HG02763 (cell line): ENCODE measurements around the gene EXO1.
"Not testable (repeated sequence)": the region's sequence is repeated elsewhere in the genome, so short reads cannot be mapped to it uniquely, and the experiment has no call there.

Source experiments
- ATAC-seq: cut with Tn5 transposase; IDR thresholded peaks from one replicate; pipeline ENCODE4 v1.9.1; 2021; ENCODE audit warnings: mild to moderate bottlenecking, moderate library complexity; ENCODE audit not compliant: unreplicated experiment

EXO1 gene

DNA sequence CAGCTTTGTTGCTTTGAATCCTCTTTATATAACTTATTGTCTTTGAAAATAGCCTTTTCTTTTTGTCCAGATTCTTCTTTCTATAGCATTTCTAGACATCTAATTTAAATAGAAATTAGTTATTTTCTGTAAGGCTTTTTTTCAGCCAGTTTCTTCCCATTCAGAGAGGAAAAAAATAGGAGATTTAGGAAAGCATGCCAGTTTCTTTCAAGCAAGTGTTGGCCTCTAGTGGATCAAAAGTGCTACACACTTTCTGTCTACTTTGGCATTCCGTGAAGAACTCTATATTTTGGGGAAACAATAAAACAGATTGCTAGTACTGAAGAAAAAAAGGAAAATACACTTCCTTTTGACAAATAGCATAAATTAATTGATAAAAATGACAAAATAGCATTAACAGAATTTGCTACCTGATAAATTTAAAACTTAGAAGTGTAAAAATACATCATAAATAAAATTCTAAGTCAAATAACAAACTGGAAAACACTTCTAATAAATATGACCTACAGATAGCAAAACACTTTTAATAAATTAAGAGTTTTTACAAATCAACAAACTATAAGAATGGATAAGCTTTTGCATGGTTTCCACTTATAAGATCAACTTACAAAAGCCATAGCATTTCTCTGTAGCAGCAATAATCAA, 13.1 kb upstream of the EXO1 start:
- no peak for ATAC-seq

DNA sequence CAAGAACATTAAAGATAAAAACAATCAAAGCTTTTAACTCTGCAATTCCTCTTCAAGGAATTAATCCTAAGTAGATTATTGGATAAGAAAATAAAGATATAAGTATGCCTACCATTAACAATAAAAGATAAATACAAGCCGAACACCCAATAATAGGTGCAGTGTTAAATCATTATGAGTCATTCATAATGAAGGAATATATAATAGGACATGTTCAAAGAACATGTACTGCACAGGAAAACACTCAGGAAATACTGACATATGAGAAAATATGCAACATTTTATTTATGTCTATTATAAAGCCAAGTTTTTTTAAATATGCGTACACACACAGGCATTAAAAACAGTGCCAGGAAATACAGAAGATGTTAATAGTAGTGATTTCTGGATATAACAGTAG, 11.1 kb upstream of the EXO1 start:
- no peak for ATAC-seq

DNA sequence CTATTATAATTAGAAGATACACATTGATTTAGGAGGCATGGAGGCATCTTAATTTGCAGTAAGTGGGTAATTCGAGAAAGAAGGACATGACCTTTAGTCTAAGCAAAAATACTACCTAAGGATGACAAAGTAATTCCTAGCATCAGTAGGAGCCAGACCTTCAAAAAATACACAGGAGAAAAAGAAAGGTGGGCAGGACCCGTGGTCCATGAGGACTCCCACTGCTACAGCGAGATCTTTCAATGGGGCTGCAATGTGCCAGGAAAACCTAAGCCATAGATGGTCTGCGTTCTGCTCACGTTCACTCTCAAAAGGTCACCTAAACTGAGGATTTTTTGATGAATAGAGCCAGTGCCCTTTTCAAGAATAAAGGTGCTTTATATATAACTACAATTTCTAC, 10.6 kb upstream of the EXO1 start:
- no peak for ATAC-seq

DNA sequence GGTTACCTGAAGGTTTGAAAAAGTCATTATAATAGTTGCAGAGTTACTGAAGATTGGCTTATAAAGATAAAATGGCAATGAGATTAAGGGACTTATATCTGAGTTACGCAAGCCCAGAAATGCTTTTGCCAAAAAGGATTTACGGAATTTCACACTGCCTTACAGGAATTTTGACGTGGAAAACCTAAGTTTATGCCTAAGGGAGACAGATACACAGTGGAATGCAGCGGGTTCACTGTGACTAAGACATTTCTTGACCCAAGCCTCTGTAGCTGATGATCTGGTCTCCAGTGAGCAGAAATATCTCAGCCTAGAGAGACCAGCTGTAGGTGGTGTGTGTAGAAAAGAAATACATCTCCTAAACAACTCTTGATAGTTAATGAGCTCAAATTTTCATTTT, 10.1 kb upstream of the EXO1 start:
- ATAC-seq = no peak

DNA sequence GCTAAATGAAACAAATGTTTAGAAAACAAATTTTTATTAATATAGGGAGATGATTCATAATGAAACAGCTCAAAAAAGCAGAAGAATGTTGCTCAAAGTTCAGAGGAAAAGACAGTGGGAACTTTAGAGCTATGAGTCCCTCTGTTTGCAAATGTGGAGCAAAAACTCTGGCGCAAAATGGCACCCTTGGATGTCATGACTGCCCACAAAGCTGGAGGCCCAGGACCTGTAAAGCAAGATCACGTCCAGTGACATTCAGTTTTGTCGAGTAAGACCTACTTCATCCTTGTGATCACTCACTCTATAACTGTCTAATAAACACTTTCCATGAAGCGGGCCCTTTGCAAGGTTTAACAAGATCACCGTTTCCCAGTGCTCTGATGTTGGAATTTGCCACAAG, 9.1 kb upstream of the EXO1 start:
- no peak for ATAC-seq

DNA sequence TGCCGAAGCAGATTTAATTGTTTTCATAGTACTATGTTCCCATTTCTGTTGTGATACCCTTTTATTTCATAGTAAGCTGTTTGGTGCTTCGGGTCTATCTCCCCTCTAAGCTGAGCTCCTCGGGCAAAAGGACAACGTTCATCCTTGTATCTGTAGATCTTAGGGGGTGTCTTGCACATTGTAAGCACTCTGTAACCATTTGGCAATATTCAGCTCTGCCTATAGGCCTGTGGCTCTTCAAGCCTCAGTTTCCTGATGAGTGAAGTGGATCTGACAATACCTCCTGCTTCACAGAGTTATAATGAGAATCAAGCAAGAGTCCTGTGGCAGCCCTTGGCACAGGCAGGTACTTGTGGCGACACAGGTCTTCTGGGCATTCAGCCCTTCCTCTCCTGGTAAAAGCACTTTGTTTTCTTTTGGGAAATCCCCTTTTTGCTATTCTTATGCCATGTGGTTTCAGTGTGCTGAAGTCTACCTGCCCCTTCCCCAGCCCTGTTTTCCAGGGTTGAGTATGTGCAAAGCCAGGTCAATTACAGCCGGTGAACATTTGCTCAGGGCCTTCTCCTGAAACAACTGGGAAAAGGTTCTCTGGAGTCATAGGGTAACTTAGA, 8.5 kb upstream of the EXO1 start:
- ATAC-seq = peak; percentile 65

DNA sequence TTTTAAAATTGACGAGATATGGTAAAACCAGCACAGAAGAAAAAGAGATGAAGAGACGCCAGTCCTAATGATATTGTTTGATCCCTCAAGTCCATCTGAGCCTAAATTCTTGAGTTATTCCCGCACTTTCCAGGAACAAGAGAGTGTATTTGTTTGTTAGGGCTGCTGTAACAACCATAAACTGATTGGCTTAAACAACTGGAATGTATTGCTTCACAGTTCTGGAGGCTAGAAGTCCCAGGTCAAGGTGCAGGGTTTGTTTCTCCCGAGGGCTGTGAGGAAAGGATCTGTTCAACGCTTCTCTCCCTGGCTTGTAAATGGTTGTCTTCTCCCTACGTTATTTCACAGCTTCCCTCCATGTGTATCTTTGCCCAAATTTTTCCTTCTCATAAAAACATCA, 7.8 kb upstream of the EXO1 start:
- ATAC-seq = no peak

DNA sequence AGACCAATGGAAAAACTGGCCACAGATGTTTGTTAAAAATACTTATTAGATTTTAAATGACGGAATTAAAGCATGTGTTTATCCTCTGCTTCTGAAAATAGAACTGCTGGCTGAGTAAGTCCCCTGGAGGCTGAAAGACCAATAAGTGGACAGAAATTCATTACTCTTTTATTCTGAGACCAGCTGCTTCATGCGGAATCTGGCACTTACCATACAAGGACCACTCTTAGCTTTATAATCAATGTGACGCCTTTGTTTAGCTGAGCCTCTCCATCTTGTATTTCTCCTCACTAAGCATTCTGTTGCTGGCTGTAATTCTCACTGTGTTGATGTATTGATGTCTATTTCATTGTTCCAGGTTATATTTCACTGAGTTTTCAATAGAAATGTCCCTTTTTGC, 6.3 kb upstream of the EXO1 start:
- ATAC-seq = no peak

DNA sequence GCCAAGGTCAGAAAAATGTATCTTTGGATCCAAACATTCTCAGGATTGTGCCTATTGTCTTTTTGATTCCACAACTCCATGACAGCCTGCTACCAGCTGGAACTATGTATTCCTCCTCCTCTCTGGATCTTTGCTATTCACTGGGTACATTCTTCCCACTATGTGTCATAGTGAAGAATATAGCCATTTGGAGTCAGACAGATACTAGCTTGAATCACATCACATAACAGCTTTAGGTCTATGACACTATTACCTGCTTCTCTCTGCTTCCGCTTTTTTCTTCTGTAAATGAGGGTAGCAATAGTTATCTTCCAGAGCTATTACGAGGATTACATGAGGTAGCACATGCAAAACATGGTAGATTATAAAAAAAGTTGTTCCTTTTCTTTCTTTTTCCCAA, 5.4 kb upstream of the EXO1 start:
- no peak for ATAC-seq

DNA sequence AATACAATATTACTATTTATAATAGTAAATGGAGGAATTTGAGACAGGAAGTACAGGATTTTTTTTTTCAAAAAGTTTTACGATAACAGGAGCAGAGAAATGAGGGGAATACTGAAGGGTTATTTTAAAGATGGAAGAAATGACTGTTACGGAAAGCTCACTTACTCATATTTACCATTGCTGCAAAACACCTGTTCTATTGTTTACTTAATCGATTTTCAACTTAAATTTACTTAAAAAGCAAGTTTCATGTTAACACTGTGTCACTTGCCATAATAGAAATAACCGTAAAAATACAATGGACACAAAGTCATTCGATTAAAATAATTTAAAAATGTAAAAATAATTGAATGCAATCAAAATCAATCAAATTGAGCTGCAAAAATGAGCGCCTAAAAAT, 3.4 kb upstream of the EXO1 start:
- no peak for ATAC-seq

DNA sequence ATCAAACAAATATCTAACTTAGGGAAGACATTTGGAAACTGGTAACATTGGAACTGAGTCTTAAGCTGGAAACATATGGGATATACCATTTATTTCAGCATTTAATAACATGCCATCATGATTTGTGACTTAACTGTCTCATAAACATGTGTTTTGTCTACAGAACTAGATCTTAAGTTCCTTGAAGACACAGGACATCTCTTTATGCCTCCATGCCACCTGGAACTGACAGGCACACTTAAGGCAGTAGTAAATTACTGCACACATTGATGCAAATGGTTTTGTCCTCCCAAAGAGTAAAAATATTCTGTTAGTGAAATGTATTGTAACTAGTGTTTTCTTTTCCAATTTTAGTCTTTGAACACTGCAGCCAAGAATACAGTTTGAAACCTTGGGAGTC, 1.6 kb upstream of the EXO1 start:
- ATAC-seq = no peak

DNA sequence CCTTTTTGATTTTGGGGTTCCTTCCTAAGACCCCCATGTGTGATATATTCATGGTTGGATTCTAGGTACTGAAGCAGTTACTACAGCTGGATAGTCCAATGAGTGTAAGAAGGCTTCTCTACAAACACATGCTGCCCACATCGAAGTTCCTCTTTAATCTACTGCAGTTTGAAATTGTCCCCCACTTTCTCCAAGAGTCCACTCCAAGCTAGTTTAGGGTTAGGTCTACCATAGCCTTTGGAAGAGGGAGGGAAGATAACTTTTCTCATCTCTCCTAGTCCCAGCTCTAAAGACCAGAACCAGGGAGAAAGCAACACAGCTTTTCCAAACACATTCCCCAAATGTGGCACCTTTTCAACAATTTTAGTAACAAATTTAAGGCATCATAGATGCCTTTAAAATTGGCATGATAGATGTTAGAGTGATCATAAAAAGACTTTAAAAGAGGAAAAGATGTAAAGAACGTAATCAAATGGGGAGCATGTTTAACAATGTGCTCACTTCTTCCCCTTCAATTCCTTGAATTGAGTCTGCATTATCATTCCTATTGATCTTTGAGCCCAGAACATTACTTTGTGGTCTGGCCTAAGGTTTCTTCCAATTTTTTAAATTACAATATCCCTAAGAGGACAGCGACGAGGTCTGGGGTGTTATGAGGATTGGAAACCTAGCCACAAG, 1.0 kb upstream of the EXO1 start:
- no peak for ATAC-seq

DNA sequence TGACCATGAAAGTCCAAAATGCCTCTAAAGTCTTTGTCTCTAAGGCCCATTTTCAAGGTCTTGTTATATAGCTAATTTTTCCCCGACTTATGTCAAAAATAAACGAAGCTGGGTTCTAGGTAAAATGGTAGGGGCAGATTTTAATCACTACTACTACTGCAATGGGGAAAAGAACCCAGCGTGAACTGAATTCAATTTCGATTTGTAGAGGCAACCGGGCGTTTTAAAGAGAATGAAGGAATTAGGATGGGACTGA, 536 bp upstream of the EXO1 start:
- ATAC-seq = no peak

DNA sequence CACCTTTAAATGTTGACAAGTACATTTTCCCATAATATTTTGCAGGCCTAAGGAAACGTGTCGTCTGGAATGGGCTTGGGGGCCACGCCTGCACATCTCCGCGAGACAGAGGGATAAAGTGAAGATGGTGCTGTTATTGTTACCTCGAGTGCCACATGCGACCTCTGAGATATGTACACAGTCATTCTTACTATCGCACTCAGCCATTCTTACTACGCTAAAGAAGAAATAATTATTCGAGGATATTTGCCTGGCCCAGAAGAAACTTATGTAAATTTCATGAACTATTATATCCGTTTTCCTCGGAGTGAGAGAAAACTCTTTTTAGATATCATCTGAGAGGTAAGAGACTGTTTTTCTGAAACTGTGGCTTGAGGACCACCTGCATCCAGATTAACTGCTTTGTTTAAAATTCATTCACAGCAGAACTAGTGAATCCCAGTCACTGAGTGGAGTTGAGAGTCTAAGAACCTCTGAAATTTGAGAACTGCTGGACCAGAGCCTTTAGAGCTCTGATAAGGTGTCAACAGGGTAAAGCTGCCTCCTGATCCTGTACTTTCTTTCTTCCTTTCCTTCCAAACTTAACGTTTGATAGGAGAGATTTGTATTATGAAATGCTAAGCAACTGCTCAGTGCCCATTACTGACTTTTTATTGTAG, 811 bp downstream of the EXO1 start:
- ATAC-seq = no peak

DNA sequence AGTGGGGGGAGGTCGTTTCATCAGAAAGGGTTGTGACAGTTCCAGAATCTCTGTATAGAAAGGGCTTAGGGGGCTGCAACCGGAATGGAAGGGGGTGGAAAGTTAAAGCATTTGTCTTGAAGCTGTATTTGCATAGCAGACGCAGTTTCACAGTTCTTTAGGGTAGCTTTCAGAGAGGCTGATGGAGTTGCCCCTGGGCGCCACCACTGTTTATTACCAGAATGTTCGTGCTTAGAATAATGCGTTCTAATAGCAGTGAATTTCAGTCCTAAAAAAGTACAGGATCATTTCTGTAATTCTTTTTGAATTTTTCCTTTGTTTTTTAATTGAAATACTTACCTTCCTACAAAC, 1.3 kb downstream of the EXO1 start:
- ATAC-seq = no peak

DNA sequence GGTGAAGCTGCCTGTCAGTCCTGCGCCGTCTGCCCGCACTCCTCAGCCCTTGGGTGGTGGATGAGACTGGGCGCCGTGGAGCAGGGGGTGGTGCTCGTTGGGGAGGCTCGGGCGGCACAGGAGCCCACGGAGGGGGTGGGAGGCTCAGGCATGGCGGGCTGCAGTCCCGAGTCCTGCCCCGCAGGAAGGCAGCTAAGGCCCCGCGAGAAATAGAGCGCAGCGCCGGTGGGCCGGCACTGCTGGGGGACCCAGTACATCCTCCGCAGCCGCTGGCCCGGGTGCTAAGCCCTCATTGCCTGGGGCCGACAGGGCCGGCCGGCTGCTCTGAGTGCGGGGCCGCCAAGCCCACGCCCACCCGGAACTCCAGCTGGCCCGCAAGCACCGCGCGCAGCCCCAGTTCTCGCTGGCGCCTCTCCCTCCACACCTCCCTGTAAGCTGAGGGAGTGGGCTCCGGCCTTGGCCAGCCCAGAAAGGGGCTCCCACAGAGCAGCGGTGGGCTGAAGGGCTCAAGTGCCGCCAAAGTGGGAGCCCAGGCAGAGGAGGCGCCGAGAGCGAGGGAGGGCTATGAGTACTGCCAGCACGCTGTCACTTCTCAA, 7.6 kb downstream of the EXO1 start:
- not testable (repeated sequence) for ATAC-seq

DNA sequence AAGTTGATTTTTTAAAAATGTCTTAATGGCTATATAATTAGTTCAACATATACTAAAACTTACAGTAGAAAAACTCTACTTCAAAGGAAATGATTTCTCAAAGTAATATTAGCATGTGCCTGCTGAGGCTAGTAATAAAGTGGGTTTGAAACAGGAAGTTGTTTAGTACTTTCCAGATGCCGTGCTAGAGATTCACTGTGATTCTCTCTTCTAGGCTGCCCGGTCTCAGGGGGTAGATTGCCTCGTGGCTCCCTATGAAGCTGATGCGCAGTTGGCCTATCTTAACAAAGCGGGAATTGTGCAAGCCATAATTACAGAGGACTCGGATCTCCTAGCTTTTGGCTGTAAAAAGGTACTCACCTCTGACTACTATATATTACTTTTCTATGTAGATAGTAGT, 9.1 kb downstream of the EXO1 start:
- peak; percentile 66 for ATAC-seq

DNA sequence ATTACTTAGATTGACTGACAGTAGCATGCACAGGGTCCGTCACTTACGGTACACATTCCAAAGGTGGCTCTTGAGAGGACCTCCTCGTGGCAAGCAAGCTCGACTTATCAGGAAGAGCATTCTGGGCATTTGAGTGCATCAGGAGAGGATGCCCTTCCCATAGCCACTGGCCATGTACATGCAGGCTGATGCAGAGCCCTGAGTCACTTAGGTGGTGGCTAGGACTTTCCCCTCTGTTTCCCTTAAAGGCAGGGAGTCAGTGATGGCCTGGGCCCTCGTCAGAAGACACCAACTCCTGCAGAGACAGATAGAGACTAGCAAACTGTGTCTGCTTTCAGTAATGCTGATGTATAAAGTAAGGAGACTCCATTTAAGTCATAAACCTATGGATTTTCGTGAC, 12.9 kb downstream of the EXO1 start:
- ATAC-seq = no peak

DNA sequence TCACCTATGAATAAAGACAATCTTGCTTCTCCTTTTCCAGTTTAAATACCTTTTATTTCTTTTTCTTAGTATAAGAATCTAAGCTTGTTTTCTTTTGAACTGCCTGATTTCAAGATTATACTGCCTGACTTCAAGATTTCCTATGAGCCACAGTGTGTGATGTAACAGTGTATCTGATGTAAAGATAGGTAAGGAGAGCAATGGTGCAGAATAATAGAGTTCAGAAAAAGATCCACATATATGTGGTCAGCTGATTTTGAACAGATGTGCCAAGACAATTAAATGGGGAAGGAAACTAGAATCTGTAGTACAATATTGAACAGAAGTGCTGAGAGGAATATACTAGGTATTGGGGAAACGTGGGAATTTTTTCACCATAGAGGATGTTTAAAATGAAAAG, 21.0 kb downstream of the EXO1 start:
- ATAC-seq = no peak

DNA sequence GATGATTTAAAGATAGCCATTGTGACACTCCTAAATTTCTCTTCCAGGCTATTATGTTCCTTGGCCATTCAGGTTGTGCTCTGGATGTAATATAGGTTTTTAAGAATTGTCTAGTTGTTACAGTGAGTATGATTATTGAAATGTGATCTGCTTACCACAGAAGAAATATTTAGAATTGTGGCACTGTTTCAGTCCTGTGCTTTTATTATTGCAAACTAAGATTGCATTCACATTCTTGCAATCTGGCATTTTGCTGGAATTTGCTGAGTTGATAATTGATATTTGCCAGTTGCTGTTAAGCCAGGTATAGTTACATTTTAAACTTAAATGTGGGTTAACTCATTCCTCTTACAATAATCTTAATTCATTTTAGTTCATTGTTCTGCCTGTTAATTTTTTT, 22.3 kb downstream of the EXO1 start:
- no peak for ATAC-seq

DNA sequence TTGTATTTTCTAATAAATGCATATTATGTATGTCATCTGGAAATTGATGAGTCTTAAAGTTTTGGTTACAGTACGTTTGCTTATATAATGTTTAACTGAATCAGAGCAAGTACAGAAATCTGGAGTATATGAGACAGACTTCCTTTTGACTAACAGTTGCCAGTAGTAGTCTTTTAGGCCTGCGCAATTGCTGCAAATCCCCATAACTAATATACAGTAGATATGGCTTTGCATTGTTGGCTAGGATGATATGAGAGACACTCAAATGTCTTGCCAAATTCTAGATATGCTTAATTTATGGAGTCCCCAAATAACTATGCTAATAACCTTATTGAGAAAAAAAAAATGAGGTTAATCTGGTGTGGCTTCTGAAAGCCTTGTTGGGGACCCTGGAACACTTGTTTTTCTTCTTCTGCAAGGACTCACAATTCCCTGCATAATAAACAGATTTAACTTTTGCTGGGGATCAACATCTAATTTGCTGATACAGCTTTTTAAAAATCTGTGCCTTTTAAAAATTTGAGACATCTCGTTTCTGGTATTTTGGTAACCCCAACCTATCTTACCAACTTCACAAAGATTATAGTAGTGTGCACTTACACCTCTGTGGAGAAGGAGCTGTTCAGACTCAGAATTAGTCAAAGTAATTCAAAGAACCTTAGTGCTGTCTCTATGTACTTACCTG, 22.9 kb downstream of the EXO1 start:
- ATAC-seq = no peak

DNA sequence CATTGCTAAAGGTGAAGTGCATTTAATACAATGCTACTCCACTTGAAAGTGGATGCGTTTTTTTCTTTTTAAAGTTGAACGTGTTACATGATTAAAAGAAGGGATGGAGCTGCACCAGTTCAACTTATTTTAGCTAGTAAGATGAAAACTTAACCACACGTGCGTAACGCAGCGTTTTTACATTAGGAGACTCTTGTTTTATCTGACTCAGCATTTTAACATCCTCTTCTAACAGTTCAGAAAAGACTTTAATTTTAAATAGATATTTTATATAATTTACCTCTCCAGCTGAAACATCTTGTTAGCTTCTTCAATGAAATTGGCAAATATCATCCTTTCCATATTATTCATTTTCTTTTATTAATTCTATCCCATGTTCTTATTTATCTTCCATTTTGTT, 33.4 kb downstream of the EXO1 start:
- ATAC-seq = no peak
